Epidermal melanocyte (primary cell): ENCODE data around the gene PCDH9.

Experiments used
- DNase-seq: peaks from one replicate; pipeline ENCODE4 v3.0.0; 2011; ENCODE audit warnings: low spot score; ENCODE audit not compliant: insufficient read length

The PCDH9 gene

GRCh38 chr13:66348745-66349690, 881.1 kb downstream of the PCDH9 start:
- DNase-seq = no peak

- no peak for DNase-seq
Observed at GRCh38 chr13:66347486-66348117, 882.5 kb downstream of the PCDH9 start.

GRCh38 chr13:66345971-66346370, 884.2 kb downstream of the PCDH9 start:
- DNase-seq = no peak

- no peak for DNase-seq
Observed at GRCh38 chr13:66345518-66345810, 884.7 kb downstream of the PCDH9 start.

- no peak for DNase-seq
Observed at GRCh38 chr13:66344805-66345517, 885.2 kb downstream of the PCDH9 start.

GRCh38 chr13:66343224-66343828, 886.8 kb downstream of the PCDH9 start:
- no peak for DNase-seq

- DNase-seq = no peak
Observed at GRCh38 chr13:66341635-66342377, 888.3 kb downstream of the PCDH9 start.

DNA sequence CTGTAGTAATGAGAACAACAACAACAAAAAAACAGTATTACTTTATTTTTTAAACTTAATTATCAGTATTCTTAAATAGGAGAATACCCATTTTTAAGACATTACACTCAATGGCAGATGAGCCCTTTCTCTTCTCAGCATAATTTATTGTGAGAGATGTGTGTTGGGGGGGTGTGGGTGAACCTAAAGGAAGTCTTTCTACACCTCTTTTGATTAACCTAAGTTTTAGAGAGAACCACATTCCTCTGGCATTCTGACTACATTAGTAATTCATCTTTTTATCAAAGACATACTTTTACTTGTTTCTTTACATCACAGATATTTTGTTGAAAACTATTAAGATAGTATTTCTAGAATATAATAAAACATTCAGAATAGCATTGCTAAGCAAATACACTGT, 890.9 kb downstream of the PCDH9 start:
- no peak for DNase-seq

- DNase-seq = no peak
Observed at GRCh38 chr13:66338542-66338941, 891.6 kb downstream of the PCDH9 start.

- no peak for DNase-seq
Observed at GRCh38 chr13:66335626-66336025, 894.5 kb downstream of the PCDH9 start.

- DNase-seq = no peak
Observed at GRCh38 chr13:66329988-66330451, 900.1 kb downstream of the PCDH9 start.

- DNase-seq = no peak
Observed at GRCh38 chr13:66328476-66328875, 901.7 kb downstream of the PCDH9 start.

- no peak for DNase-seq
Observed at GRCh38 chr13:66323745-66324347, 906.3 kb downstream of the PCDH9 start.

DNA sequence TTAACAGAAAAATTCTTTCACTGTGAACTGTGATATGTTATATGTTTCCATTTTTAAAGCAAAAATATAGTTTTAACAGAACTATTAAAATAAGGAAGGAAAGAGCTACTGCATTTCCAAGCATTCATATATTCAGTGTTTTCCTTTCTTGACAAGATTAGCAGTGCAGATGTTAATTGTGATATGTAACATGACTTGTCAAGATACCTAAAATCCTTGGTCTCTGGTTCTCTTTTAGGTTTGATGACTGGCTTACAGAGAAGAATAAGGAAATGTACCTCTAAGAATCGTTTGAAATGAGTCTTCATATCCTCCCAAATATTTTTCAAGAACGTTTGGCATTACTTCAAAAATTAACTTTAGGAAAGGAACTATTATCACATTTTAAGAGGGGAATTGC, 907.2 kb downstream of the PCDH9 start:
- no peak for DNase-seq

- no peak for DNase-seq
Observed at GRCh38 chr13:66322193-66322740, 907.9 kb downstream of the PCDH9 start.

DNA sequence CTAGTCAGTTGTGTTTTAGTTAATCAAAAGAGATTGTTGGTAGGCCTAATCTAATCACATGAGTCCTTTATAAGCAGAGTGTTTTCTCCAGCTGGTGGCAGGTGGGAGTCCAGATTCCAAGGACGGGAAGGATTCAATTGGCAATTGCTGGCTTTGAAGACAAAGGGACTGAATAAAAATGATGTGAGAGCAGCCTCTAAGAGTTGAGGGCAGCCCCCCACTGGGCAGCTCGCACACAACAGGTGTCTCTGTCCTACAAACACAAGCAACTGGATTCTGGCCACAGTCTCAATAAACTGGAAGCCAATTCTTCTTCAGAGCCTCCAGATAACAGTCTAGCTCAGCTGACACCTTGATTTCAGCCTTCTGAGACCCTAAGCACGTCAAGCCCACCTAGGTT, 915.2 kb downstream of the PCDH9 start:
- DNase-seq = no peak

GRCh38 chr13:66313413-66313812, 916.7 kb downstream of the PCDH9 start:
- DNase-seq = no peak

DNA sequence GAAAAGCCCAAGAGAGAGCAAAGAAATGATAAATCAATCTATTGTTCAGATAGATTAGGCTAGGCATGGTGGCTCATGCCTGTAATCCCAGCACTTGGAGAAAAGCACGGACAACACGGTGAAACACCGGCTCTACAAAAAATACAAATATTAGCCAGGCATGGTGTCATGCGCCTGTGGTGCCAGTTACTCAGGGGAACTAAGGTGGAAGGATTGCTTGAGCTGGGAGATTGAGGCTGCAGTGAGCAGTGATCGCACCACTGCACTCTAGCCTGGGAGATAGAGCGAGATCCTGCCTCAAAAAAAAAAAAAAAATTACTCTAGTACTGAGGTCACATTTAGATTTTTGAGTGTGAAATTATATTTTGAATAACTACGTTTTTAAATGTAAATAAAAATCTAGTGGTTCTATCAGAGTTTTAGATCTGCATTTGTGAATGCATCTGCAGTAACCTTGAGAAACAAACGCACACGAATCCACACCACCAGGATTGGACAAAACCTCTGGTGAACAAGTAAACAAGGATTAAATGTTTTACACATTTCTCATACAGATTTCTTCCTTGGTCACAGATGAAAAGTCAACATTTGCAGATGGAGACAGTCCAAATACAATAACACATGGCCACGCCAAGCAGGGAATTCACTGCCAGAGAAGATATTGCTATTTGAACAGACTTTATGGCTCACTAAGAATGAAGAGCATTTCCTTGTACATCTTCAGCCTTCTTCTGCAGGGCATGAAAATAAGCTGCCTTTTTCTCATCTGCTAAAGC, 917.6 kb downstream of the PCDH9 start:
- DNase-seq = no peak

DNA sequence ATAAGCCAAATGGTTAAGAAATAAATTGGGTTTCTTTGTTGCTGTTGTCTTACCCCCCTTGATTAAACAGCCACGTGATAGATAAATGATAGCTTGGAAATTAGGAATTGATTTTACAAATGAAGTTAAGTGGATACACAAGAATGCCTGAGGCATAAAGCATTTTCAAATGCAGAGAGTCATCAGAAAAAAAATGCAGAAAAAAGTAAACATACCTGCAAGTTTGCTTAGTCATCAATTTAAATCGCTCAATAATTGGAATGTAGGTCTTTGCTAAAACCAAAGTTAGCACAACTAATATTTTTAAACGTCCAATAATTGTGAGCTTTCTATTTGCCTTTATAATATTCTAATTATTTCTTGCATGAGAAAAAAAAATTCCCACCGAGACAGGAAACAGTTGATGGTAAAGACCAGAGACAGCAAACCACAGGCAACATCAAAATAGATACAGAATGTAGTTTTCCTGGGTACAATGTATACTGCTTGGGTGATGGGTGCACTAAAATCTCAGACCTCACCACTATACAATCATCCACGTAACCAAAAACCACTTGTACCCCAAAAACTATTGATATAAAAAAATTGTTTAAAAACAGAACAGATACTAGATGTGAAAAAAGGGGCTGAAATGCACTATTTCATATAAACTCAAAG, 924.0 kb downstream of the PCDH9 start:
- DNase-seq = no peak
